T-helper 2 cell treated with Interferon-gamma antibody and Interleukin-4, amounts not matched to agents 5 μg/mL and 100 μg/mL, for 36 hours (primary cell): ENCODE results near the gene SPOCK2.
A peak's percentile ranks its signal among the peaks of the same experiment; 100 is the strongest.
"Not testable (repeated sequence)": the region's sequence is repeated elsewhere in the genome, so short reads cannot be mapped to it uniquely, and the experiment has no call there.

ENCODE experiments used
- DNase-seq: peaks from one replicate; pipeline ENCODE4 v3.0.0; 2021; ENCODE audit warnings: low spot score
- H3K27ac Mint-ChIP-seq: one replicate; pipeline ENCODE4 v1.8.0; 2021; ENCODE audit warnings: mild to moderate bottlenecking, mixed read lengths
- H3K27me3 Mint-ChIP-seq: one replicate; pipeline ENCODE4 v1.8.0; 2021; ENCODE audit warnings: low read depth, mixed read lengths
- H3K36me3 Mint-ChIP-seq: one replicate; pipeline ENCODE4 v1.8.0; 2021; ENCODE audit warnings: low read depth, mixed read lengths
- H3K4me1 Mint-ChIP-seq: one replicate; pipeline ENCODE4 v1.8.0; 2021; ENCODE audit warnings: low read depth, mixed read lengths
- H3K4me3 Mint-ChIP-seq: one replicate; pipeline ENCODE4 v1.8.0; 2022; ENCODE audit warnings: mild to moderate bottlenecking, moderate library complexity, mixed read lengths
- H3K9me3 Mint-ChIP-seq: one replicate; pipeline ENCODE4 v1.8.0; 2021; ENCODE audit warnings: mixed read lengths

The SPOCK2 gene

GRCh38 chr10:72087969-72088888 is at the start of gene SPOCK2:
TSS of gene SPOCK2 (minus strand) at chr10:72088551. CDS start at chr10:72088328, 223 bp downstream.
- H3K4me3 Mint-ChIP-seq, result peak within 1 kb of the TSS; percentile 100
- H3K27me3 Mint-ChIP-seq, result no peaks in the 10 kb centered on the region
- H3K4me1 Mint-ChIP-seq, result peaks cover 46% of the 10 kb centered on the region
- peak; percentile 61 for DNase-seq
- peak within 1 kb of the TSS; percentile 100 for H3K27ac Mint-ChIP-seq
- peaks cover 38% of the 10 kb centered on the region for H3K36me3 Mint-ChIP-seq
- H3K9me3 Mint-ChIP-seq, result no peaks in the 10 kb centered on the region

GRCh38 chr10:72137583-72137982 is 49.2 kb upstream of the SPOCK2 start:
- Mint-ChIP-seq H3K27ac (no peak overlapping the region), H3K36me3 (peaks cover 20% of the 10 kb centered on the region), H3K4me3 (no peak overlapping the region), H3K4me1 (peaks cover 29% of the 10 kb centered on the region), H3K27me3 (no peaks in the 10 kb centered on the region), H3K9me3 (peaks cover 8% of the 10 kb centered on the region)
- DNase-seq, result no peak

GRCh38 chr10:72136225-72136624 is 47.9 kb upstream of the SPOCK2 start:
- H3K4me1 Mint-ChIP-seq, result peaks cover 29% of the 10 kb centered on the region
- not testable (repeated sequence) for H3K9me3 Mint-ChIP-seq, H3K27me3 Mint-ChIP-seq, H3K4me3 Mint-ChIP-seq, DNase-seq, H3K27ac Mint-ChIP-seq
- peaks cover 20% of the 10 kb centered on the region for H3K36me3 Mint-ChIP-seq

GRCh38 chr10:72134785-72135767 is 46.7 kb upstream of the SPOCK2 start:
- Mint-ChIP-seq H3K9me3 (peaks cover 8% of the 10 kb centered on the region), H3K4me3 (peak overlapping the region; percentile 35)

GRCh38 chr10:72133517-72133916 is 45.2 kb upstream of the SPOCK2 start:
- Mint-ChIP-seq H3K27ac (peak overlapping the region; percentile 32), H3K4me3 (no peak overlapping the region), H3K4me1 (peaks cover 24% of the 10 kb centered on the region), H3K9me3 (peaks cover 8% of the 10 kb centered on the region), H3K27me3 (no peaks in the 10 kb centered on the region), H3K36me3 (peaks cover 20% of the 10 kb centered on the region)
- DNase-seq, result no peak

More at GRCh38 chr10:72134785-72135767, 46.7 kb upstream of the SPOCK2 start:
- Mint-ChIP-seq H3K4me1 (peaks cover 25% of the 10 kb centered on the region), H3K36me3 (peaks cover 20% of the 10 kb centered on the region), H3K27ac (peak overlapping the region; percentile 29), H3K27me3 (no peaks in the 10 kb centered on the region)
- no peak for DNase-seq

- H3K4me3 Mint-ChIP-seq, result no peak overlapping the region
- no peak overlapping the region for H3K27ac Mint-ChIP-seq
- H3K36me3 Mint-ChIP-seq, result peaks cover 23% of the 10 kb centered on the region
- H3K27me3 Mint-ChIP-seq, result no peaks in the 10 kb centered on the region
- DNase-seq, result no peak
- peaks cover 8% of the 10 kb centered on the region for H3K9me3 Mint-ChIP-seq
- H3K4me1 Mint-ChIP-seq, result peaks cover 22% of the 10 kb centered on the region
Observed at GRCh38 chr10:72132854-72133253, 44.5 kb upstream of the SPOCK2 start.

GRCh38 chr10:72127571-72127970 is 39.2 kb upstream of the SPOCK2 start:
- H3K36me3 Mint-ChIP-seq, result peaks cover 4% of the 10 kb centered on the region
- no peaks in the 10 kb centered on the region for H3K9me3 Mint-ChIP-seq
- no peak for DNase-seq
- H3K27ac Mint-ChIP-seq, result no peak overlapping the region
- H3K4me3 Mint-ChIP-seq, result no peak overlapping the region
- H3K4me1 Mint-ChIP-seq, result peaks cover 12% of the 10 kb centered on the region
- H3K27me3 Mint-ChIP-seq, result no peaks in the 10 kb centered on the region

- H3K4me3 Mint-ChIP-seq, result no peak overlapping the region
- DNase-seq, result no peak
- H3K9me3 Mint-ChIP-seq, result no peaks in the 10 kb centered on the region
- no peaks in the 10 kb centered on the region for H3K27me3 Mint-ChIP-seq
- H3K27ac Mint-ChIP-seq, result no peak overlapping the region
- H3K36me3 Mint-ChIP-seq, result peaks cover 4% of the 10 kb centered on the region
- H3K4me1 Mint-ChIP-seq, result peaks cover 19% of the 10 kb centered on the region
Observed at GRCh38 chr10:72126872-72127232, 38.5 kb upstream of the SPOCK2 start.

- DNase-seq, result no peak
Observed at GRCh38 chr10:72126184-72126871, 38.0 kb upstream of the SPOCK2 start.

GRCh38 chr10:72124989-72125388 is 36.6 kb upstream of the SPOCK2 start:
- no peak overlapping the region for H3K27ac Mint-ChIP-seq
- no peaks in the 10 kb centered on the region for H3K9me3 Mint-ChIP-seq
- no peak for DNase-seq
- H3K36me3 Mint-ChIP-seq, result peaks cover 13% of the 10 kb centered on the region
- no peak overlapping the region for H3K4me3 Mint-ChIP-seq
- no peaks in the 10 kb centered on the region for H3K27me3 Mint-ChIP-seq
- peaks cover 27% of the 10 kb centered on the region for H3K4me1 Mint-ChIP-seq

More at GRCh38 chr10:72126184-72126871, 38.0 kb upstream of the SPOCK2 start:
- H3K4me1 Mint-ChIP-seq, result peaks cover 25% of the 10 kb centered on the region
- H3K27ac Mint-ChIP-seq, result no peak overlapping the region
- no peak overlapping the region for H3K4me3 Mint-ChIP-seq
- H3K9me3 Mint-ChIP-seq, result no peaks in the 10 kb centered on the region
- peaks cover 7% of the 10 kb centered on the region for H3K36me3 Mint-ChIP-seq
- no peaks in the 10 kb centered on the region for H3K27me3 Mint-ChIP-seq

GRCh38 chr10:72124381-72124780 is 36.0 kb upstream of the SPOCK2 start:
- H3K36me3 Mint-ChIP-seq, result peaks cover 17% of the 10 kb centered on the region
- no peaks in the 10 kb centered on the region for H3K9me3 Mint-ChIP-seq
- no peaks in the 10 kb centered on the region for H3K27me3 Mint-ChIP-seq
- peaks cover 25% of the 10 kb centered on the region for H3K4me1 Mint-ChIP-seq
- H3K4me3 Mint-ChIP-seq, result no peak overlapping the region
- DNase-seq, result no peak
- H3K27ac Mint-ChIP-seq, result no peak overlapping the region

GRCh38 chr10:72123616-72124015 is 35.3 kb upstream of the SPOCK2 start:
- Mint-ChIP-seq H3K36me3 (peaks cover 20% of the 10 kb centered on the region), H3K4me1 (peaks cover 25% of the 10 kb centered on the region), H3K27ac (no peak overlapping the region), H3K27me3 (no peaks in the 10 kb centered on the region), H3K9me3 (no peaks in the 10 kb centered on the region), H3K4me3 (no peak overlapping the region)
- DNase-seq, result no peak

GRCh38 chr10:72122221-72122620 is 33.9 kb upstream of the SPOCK2 start:
- DNase-seq, result no peak
- peak overlapping the region; percentile 66 for H3K27ac Mint-ChIP-seq
- H3K36me3 Mint-ChIP-seq, result peaks cover 25% of the 10 kb centered on the region
- no peaks in the 10 kb centered on the region for H3K27me3 Mint-ChIP-seq
- peaks cover 25% of the 10 kb centered on the region for H3K4me1 Mint-ChIP-seq
- peak overlapping the region; percentile 44 for H3K4me3 Mint-ChIP-seq
- H3K9me3 Mint-ChIP-seq, result peaks cover 3% of the 10 kb centered on the region
